GM18508 (cell line): ENCODE data around the gene MTG1.
"Not testable (repeated sequence)": the region's sequence is repeated elsewhere in the genome, so short reads cannot be mapped to it uniquely, and the experiment has no call there.

Experiments
- ATAC-seq: cut with Tn5 transposase; IDR thresholded peaks from one replicate; pipeline ENCODE4 v1.9.1; 2021; ENCODE audit warnings: moderate number of reproducible peaks; ENCODE audit not compliant: insufficient read depth, unreplicated experiment

The MTG1 gene

DNA sequence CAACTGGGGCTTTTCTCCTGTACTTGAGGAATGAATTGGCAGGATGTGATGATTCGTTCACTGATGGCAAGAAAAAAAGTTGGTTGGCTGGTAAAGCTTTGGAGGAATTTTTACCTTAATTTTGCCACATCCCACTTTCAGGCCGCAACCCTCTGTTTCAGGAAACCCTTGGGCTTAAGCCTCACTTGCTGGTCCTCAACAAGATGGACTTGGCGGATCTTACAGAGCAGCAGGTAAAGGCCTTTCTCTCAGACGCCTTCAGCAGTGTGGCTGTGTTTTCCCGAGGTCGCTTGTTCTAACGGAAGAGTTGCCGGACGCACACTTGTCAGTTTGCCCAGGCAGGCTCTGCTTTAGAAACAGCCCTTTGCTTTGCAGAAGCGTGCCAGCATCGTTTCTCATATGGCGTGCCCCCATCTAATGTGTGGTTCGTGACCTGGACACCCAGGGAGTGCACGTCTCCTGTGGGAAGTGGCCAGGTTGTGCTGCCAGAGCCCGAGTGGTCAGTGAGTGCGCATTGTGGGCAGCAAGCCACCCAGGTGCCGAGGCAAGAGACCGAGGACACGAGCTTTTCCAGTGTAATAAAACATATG is 2.2 kb downstream of the MTG1 start:
- no peak for ATAC-seq

DNA sequence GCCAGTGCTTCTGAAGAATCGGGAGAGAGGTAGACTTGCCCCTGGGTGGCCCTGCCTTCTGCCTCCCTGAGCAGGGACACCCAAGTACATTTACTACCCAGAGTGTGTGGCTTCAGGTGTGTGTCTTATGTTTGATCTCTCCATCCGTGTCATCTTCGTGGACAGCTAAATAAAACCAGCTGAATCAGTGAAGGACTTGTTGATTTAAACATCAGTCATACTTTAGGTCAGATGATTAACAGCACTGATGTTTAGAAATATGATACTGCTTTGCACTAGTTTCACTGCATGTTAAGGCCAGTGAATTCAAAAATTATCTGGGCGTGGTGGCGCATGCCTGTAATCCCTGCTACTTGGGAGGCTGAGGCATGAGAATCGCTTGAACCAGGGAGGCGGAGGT is 4.0 kb downstream of the MTG1 start:
- ATAC-seq, result no peak

DNA sequence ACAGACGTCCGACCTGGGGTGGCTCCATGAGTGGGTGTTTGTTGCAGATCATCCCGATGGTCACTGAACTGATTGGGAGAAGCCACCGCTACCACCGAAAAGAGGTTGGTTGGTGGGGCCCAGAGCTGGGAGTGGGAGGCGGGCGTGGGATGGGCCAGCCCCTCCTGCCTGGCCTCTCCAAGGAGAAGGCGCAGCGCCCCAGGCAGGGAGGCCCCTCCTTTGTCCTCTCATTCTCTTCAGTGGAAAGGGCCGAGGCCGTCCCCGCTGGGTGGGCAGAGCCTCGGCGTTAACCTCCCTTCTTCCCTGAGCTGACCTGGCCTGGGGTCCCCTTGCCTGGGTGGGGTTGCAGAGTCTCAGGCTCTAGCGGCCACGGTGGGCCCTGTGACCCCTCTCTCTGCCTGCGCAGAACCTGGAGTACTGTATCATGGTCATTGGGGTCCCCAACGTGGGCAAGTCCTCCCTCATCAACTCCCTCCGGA is 5.2 kb downstream of the MTG1 start:
- no peak for ATAC-seq

DNA sequence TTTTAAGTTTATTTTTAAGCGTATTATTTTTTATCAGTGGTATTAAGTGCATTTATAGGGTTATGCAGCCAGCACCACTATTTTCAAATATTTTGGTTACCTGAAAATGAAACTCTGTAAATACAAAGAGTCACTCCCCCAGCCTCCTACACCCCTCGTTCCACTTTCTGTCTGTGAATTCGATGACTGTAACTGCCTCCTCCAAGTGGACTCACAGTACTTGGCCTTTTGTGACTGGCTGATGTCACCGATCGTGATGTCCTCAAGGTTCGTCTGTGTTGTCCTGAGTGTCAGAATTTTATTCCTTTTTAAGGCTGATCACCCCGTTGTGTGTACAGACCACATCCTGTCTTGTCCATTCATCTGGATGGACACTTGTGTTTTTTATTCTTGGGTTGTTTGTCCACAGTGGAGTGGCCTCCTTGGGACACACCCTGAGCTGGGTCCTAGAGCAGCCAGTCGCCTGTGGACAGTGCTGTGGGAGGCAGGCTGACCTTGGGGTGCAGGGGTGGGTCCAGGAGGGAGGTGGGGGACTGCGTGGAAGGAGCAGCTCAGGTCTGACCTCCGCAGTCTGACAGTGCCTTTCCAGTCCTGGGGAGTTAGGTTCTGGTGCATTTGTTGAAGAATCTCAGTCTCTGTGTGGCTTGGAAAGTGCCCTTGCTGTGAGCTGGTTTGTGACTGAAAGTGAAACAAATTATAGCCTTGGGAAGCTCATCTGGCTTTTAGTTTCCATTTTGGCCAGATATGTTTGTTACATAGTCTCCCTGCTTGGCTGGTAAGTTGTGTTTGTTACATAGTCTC is 6.9 kb downstream of the MTG1 start:
- peak; percentile 67 for ATAC-seq

DNA sequence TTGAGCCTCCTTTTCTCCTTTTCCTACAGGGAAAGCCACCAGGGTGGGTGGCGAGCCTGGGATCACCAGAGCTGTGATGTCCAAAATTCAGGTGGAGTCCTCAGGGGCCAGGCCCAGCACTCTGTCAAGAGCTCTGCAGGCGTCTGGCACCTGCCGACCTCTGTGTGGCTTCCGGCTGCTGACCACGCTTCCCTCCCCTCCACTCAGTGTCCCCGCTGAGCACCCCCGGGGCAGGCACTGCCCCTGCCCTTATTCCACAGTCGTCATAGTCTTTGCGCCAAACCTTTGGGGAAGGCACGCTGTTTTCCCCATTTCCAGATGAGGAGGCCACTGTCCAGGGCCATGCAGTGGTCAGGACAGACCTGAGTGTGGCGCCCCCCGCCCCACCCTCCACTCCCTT is 7.5 kb downstream of the MTG1 start:
- ATAC-seq, result peak; percentile 14

DNA sequence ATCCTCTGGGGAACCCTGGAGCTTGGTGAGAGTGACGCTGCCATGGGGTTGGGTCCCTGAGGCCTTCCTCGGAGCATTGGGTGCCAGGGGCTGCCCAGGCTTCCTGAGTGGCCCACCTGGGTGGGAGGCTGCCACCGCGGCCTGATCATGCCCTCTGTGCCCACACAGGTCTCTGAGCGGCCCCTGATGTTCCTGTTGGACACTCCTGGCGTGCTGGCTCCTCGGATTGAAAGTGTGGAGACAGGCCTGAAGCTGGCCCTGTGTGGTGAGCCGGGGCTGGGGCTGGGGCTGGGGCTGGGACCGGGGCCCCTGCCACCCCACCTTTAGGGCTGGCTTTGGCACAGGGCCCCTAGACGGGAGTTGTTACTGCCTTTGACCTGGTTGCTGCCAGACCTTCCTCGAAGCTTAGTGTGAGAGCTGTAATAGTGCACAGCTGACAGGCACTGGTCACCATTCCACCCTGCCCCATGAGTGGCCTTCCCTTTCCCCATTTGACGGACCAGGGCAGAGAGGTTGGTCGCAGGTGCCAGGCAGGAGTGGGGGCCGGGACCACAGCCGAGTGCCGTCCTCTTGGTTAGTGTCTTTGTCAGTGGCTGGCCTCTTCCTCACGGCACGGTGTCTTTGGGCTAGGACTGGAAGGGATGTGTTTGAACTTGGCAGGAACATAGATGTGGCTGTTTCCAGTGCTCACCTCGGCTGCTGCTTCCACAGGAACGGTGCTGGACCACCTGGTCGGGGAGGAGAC is 8.2 kb downstream of the MTG1 start:
- ATAC-seq, result no peak

DNA sequence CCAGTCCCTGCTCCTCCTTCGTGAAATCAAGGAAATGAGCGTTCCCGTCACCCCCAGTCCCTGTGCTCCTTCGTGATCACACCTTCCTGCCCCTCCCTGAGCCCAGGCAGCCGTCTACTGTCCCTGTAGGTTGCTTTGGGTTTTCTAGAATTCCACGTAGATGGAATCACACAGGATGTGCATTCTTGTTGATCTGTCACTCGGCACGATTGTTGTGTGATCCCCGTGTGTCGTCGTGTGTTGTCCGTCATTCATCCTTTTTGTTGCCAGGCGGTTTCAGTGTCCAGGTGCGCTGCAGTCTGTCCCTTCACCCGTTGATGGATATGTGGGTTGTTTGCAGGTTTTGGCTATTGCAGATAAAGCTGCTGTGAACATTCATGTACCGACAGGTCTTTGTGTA is 9.4 kb downstream of the MTG1 start:
- ATAC-seq, result no peak

DNA sequence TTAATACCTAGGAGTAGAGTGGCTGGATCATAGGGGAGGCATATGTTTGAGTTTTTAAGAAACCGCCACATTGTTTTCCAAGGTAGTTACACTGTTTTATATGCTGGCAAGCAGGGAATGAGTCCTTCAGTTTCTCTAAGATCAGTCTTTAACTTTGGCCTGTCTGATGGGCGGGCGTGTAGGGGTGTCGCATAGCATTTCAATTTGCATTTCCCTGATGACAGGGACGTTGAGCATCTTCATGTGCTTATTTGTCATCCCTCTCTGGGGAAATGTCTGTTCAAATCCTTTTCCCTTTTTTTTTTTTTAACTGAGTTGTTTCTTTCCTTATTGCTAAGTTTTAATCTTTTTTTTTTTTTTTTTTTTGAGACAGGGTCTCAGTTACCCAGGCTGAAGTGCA is 9.8 kb downstream of the MTG1 start:
- ATAC-seq, result no peak

DNA sequence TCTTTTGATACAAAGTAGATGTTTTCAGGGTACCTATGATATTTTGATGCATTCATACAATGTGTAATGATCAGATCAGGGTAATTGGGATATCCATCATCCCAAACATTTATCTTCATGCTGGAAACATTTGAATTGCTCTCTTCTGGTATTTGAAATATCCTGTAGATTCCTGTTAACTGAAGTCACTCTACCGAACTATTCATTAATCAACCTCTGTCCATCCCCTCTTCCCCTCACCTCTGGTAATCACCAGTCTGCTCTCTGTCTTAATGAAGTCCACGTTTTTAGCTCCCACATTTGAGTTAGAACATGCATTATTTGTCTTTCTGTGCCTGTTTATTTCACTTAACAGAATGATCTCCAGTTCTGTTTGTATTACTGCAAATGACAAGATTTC is 11.3 kb downstream of the MTG1 start:
- no peak for ATAC-seq

DNA sequence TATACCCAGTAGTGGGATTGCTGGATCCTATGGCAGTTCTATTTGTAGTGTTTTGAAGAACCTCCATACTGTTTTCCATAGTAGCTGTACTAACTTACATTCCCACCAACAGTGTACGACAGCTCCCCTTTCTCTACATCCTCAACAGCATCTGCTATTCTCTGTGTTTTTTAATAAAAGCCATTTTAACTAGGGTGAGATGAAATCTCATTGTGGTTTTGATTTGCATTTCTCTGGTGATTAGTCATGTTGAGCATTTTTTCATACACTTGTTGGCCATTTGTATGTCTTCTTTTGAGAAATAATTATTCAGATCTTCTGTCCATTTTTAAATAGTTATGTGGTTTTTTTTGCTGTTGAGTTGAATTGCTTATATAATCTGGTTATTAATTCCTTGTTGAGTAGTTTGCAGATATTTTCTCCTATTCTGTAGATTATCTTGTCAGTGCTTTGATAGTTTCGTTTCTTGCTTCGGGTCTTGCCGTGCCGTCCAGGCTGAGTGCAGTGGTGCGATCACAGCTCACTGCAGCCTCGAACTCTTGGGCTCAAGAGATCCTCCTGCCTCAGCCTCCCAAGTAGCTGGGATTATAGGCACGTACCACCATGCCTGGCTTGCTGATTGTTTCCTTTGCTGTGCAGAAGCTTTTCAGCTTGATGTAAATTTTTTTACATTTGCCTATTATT is 12.0 kb downstream of the MTG1 start:
- no peak for ATAC-seq

DNA sequence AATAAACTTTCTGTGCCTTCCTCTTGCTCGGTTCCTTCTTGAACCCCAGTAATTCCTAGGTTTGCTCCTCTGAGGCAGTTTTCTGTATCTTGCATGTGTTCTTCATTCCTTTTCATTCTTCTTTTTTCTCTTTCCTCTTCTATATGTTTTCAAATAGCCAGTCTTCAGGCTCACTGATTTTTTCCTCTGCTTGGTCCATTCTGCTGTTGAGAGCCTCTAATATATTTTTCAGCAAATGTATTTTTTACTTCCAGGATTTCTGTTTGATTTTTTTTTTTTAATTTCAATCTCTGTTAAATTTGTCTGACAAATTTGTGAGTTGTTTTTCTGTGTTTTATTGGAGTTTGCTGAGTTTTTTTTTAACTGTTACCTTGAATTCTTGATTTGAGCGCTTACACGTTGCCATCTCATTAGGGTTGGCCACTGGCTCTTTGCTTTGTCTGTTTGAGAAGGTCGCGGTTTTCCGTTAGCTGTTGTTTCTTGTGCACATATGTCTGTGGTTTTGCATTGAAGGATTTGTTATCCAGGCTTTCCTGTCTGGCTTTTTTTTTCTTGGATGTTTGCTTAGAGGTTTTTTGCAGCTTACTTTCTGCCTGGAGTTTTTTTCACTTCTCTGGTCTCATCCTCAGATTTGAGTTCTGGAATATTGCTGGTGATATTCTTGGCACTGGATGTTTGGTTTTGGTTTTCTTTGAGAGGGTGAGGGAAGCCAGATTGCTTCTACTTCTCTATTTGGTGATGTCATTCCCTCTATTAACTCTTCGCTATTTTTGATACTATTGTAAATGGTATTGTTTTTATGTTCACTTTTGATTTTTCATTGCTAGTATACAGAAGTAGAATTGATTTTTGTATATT is 17.8 kb downstream of the MTG1 start:
- no peak for ATAC-seq

DNA sequence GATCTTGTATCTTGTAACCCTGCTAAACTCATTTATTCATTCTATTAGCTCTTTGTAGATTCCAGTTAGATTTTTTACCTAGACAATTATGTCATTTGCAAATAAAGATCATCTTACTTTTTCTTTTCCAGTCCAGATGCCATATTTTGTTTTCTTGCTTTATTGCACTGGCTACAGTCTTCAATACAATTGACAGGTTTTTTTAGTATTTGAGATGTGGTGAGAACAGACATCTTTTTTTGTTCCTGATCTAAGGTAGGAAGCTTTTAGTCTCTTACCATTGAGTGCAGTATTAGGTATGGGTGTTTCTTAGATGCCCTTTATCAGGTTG is 18.4 kb downstream of the MTG1 start:
- no peak for ATAC-seq

DNA sequence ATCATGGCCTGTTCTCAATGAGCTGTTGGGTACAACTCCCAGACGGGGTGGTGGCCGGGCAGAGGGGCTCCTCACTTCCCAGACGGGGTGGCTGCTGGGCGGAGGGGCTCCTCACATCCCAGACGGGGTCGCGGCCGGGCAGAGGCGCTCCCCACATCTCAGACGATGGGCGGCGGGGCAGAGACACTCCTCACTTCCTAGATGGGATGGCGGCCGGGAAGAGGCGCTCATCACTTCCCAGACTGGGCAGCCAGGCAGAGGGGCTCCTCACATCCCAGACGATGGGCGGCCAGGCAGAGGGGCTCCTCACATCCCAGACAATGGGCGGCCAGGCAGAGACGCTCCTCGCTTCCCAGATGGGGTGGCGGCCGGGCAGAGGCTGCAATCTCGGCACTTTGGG is 20.4 kb downstream of the MTG1 start:
- not testable (repeated sequence) for ATAC-seq

DNA sequence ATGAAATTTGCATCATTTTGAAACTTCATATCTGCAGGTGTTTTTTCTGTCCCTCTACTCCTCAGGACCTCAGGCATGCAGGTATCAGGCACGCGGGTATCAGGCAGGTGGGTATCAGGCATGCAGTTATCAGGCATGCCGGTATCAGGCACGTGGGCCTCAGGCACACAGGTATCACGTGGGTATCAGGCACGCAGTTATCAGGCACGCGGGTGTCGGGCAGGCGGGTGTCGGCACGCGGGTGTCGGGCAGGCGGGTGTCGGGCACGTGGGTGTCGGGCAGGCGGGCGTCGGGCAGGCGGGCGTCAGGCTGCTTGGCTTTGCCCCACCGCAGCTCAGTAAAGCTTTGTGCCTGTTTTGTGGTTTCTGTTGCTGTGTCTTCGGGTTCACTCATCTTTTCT is 21.8 kb downstream of the MTG1 start:
- ATAC-seq, result no peak

DNA sequence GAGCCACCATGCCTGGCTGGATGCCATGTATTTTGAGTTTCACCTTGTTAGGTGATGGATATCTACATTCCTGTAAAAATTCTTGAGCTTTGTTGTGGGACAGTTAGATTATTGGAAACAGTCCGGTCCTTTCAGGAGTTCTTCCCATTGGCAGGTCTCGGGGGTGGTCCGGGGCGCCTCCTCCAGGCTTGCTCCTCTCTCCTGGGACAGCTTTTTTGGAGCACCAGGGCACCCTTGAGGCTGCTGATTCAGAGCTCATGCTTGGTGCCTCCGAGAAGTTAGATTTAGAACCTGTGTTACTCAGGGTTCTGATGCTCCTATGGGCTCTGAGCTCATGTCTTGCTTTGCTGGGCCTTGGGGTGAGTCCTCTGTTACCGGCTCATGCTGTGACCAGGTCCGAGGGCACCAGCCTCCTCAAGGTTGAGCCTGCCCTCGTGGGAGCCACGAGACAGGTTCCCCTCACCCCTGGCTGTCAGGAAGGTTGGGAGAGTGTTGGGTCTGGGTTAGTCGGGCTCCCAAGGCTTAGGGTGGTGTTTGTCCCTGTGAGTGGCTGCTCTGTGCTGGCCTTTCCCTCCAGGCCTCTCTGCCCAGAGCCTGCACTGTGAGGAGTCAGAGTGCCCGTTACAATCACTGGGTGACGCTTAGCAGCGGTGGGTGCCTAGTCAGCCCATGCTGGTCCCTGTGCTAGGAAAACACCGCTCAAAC is 24.5 kb downstream of the MTG1 start:
- no peak for ATAC-seq

DNA sequence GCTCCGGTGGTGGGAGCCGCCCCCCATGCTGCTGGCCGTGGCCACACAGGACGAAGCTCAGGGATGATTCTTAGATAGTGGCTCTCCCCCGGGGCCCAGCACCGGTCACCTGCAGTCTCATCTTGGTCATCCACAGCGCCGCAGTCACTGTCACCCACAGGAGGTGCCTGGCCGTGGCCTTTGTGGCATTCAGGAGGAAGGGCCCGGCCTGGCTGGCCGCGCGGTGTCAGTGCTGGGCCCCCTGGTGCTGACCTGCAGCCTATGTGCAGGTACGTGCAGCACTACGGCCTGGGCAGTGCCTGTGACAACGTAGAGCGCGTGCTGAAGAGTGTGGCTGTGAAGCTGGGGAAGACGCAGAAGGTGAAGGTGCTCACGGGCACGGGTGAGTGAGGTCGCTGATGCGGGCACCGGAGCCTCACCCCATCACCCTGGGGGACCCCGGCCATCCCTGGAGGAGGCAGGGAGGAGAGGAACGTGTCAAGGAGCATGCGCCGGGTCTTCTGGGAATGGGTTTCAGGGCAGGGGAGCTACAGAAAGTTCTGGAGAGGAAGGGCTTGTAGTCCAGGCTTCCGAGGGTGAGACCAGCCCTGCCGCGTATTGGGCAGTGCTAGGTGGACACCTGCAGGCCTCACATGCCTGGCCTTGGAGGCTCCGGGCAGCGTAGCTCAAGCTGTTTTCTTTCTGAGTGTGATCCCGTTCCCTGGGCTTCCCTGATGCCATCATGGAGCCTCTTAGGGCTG is 25.4 kb downstream of the MTG1 start:
- ATAC-seq, result no peak

DNA sequence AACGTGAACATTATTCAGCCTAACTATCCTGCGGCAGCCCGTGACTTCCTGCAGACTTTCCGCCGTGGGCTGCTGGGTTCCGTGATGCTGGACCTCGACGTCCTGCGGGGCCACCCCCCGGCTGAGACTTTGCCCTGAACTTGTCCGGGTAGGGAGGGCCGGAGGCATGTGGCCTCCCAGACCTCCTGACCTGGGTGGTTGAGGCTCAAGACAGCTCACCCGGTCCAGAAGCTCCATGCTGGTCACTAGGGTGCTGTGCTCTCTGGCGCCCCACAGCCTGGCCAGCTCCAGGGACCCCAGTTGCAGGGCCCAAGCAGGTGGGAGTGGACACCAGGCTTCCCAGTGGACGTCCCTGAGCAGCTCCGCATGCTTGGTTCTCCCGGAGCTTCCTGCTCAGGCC is 26.1 kb downstream of the MTG1 start:
- no peak for ATAC-seq

DNA sequence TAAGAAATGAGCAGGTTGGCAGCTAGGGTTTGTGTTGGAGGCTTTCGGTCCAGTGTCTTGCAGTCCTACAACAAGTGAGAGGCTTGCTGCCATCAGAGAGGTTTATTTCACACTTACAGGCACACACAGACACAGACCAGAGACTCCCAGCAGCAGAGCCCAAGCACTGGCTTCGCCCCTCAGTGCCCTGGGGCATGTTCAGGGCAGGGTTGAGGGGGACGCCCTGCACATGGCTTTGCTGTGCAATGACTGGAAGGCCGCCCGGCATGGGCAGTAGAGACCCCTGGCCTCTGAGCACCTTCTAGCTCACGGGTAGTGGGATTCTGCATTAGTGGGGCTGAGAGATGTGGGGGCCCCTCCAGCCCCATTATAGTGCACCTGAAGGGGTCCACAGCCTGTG is 26.6 kb downstream of the MTG1 start:
- ATAC-seq, result no peak
